NCI-H187 treated with DMSO at 0.1 percent for 48 hours (cell line): ENCODE results near the gene KCNIP1.

Experiments
- DNase-seq: peaks from one replicate; lab custom pipeline; 2025; lab: John Stamatoyannopoulos, UW

Gene KCNIP1

DNA sequence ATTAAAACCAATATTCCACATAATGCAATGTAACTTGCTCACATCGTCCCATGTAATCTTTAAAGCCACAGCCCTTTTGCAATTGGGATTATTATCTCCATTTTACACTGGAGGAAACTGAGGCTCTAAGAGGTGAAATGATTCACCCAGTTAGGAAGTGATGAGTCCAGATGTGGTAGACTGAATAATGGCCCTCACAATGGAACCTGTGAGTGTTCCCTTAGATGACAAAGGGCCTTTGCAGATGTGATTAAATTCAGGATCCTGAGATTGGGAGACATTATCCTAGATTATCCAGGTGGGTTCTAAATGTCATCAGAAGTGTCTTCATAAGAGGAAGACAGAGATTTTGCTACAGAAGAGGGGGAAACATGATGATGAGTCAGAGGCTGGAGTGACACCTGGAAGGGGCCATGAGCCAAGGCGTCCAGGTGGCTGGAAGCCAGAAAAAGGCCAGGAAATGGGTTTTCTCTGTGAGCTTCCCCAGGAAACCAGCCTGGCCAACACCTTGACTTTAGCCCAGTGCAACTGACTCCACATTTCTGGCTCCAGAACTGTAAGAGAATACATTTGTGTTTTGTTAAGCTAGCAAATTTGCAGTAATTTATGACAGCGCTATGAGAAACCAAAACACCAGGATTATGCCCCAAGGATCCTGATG lies 139.1 kb downstream of the KCNIP1 start:
- DNase-seq: no peak

DNA sequence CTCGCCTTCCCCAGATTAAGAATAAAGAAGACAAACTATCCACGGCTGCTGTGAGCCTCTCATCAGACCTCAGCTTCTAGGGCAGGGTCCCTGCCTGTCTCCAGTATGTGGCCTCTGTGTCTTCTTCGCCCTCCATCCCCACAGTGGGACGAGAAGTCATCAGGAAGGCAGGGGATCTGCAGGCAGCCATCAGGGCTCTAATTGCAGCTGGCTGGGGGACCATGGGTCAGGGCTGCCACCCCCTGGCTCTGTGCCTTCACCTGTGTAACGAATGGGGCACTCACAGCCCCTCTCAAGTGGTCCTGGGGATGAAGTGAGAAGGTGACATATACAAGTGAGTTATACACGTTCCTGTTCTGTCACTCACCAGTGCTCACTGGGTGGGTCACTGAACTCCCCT lies 139.8 kb downstream of the KCNIP1 start:
- no peak for DNase-seq

DNA sequence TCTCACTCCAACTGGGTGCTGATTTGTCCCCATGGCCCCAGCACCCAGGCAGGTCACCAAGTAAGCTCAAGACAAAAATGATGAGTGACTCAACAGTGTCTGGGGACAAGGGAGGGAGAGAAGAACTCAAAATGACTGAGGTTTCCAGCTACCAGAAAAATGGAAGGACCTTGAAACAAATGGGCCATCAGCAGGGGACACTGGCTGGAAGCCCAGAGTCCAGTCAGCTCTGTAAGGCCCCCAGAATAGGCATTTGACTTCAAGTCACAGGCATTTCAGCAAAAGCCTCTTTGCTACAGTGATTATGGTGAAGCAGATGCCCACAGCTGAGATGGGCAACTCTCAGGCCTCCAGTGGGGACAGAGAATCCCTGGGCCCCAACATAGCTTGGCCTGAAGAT lies 140.7 kb downstream of the KCNIP1 start:
- DNase-seq: no peak

DNA sequence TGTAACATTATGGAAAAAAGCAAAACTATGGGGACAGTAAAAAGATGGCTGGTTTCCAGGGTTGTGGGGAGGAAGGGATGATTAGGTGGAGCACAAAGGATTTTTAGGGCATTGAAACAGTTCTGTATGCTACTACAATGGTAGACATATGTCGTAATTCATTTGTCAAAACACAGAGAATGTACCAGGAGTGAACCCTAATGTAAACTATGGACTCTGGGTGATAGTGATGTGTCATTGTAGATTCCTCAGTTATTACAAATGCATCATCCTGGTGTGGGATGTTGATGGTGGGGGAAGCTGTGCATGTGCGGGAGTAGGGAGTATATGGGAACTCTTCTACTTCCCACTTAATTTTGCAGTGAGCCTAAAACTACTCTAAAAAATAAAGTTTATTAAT lies 144.7 kb downstream of the KCNIP1 start:
- DNase-seq: no peak

DNA sequence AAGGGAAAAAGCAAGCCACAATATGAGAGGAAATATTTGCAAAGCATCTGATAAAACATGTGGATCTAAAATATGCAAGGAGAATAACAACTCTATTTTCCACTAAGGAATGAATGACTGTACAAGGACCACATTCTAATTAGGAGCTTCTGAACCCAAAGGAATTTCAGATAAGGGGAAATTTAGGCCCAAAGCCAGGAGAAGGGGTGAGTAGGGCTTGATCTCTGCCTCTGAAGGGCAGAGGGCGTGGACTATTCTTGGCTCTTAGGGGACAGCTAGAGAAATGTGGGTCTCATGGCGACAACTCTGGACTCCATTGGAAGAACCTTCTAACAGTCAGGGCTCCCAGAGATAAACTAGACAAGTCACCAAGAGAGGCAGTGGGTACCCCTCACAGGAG lies 147.0 kb downstream of the KCNIP1 start:
- no peak for DNase-seq

DNA sequence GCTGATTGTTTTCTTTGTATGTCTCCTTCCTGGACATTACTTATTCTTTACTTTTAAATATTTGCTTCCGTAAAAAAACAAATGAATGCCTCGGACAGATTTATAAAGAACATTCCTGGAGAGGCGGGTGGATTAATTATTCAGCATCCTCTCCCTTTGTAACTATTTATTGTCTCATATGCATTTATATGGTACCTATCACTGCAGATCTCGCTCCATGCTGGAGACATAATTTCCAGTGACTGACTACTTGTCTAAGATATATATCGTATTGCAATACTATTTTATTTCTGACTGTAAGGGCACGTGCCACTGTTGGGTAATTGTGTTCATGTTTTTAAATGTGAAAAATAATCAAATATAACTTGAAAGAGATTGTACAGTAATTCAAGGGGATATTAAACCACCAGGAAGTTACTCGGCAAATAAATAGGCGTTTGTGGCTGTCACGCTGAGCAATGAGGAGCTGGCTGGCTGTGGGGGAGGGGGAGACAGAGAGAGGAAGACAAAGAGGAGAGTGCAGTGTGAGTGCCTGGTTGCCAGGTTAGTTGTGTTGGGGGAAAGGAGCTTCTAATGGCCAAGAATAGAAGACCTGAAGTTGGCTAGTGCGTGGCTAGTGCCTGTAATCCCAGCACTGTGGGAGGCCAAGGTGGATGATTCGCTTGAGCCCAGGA lies 147.9 kb downstream of the KCNIP1 start:
- no peak for DNase-seq

DNA sequence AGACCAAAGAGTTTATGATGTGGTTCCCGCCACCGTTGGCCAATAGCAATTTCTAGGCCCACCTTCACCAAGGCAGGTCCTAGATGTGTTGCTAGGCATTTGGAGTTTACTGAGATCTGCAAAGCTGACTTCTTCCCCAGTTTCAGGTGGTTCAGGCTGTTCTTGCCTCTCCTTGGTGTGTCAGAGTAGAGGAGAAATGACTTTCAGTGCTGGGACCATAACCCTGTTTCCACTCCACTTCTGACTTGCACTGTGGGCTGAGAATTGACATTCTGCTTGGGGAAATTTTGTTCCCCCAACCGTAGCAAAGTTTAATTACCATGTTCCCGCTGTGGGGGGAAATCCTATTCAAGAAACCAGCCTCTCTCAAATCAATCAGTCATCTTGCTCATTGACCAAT lies 151.7 kb downstream of the KCNIP1 start:
- no peak for DNase-seq

DNA sequence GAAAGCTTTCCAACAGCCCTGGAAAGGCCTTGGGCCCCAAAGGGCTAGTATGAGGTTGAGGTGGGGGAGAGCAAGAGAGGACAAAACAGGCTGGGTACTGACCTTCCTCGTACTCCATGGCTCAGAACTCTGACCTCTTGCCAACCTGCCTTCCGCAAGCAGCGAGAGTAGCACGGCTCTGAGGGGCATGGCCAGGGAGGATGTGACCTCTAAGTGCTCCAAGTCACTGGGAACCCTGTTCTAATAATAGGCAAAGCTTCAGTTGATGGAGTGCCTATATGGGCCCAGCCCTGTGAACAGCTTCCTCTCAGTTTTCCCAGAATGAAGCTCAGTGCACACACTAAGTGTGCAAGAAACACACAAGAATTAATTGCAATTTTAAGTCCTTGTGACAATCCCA lies 152.1 kb downstream of the KCNIP1 start:
- no peak for DNase-seq

DNA sequence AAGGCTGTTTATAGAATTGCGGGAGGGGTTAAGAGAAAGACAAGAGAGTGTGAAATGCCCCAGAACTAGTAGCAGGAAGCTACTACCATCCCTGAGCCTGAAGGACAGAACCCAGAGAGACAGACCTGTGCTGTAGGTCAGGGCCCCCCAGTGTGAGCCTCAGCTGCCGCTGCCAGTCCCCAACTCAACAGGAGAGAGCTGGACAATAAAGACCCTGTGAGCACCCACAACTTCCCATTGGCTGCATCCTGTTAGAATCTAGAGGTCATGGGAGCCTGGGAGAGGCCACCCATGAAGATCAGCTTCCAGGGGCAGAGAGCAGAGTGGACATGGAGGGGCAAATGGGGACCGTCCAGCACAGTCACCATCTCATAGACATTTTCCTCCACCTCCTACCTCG lies 152.5 kb downstream of the KCNIP1 start:
- DNase-seq: no peak

DNA sequence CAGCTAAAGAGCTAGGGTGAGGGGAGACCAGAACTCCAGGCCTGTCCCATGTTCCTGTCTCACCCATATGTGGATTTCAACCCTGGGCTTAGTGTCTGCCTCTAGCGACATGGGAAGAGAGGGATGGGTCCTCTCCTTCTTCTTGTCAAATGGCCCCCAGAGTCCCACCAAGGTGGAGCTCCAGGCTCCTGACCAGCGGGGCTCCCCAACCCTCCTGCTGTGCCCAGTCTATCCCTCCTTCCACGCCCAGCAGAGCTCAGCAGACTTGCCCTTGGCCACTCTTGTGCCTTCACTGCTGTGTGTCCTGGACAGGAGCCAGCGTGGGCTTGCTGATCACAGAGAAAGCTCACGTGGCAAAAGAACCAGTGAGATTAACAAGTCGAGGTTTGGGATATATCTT lies 156.7 kb downstream of the KCNIP1 start:
- DNase-seq: no peak

DNA sequence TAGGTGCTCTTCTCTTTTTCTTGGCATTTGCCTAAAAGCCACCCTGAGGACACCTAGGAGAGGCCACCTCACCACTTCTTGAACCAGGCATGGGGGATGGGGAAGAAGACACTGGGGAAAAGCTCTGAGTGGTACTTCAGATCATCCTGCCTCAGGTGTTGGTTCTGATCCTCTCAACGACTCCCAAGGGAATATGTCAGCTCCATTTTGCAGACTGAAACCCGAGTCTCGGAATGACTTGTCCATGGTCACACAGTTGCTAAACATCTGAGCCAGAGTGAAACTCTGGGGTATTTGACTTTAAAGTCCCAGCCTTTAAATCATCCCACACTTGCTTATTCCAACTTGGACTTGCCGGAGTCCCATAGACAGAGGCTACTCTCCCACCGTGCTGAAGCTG lies 159.1 kb downstream of the KCNIP1 start:
- no peak for DNase-seq

DNA sequence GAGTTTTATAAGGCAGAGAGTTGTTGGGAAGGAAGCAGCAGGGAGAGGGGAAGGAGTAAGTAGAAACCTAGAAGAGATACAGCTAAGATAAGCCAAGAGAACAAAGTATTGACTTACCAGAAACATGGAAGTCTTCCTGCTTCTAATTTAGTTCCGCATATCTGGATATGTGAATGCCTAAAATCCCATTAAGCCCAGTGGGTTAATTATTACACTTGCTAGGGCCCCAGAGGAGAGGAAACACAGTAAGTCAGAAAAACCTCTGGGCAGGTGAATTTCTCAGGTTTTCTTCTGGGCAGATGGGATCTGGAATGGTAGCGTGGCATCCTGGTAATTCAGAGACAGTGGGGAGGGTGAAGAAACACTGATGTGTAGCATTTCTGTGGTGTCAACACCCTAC lies 175.0 kb downstream of the KCNIP1 start:
- no peak for DNase-seq

DNA sequence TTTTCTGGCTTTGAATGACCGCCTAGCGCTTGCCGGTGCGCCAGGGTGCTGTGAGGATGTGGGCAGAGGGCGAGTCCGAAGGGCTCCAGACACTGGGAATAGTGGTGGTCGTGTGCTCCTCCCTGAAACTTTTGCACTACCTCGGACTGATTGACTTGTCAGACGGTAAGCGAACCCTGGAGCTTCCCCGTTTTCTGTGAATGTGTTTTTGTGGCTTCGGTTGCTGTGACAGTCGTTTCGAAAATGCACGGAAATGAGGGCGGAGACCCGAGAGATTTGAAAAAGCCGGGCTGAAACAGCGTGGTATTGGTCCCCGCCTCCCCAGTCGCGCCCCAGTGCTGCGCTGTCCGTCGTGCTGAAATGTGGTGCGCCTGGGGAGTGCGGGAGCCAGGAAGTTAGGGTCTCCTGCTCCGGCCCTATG lies 177.2 kb downstream of the KCNIP1 start:
- DNase-seq: no peak

DNA sequence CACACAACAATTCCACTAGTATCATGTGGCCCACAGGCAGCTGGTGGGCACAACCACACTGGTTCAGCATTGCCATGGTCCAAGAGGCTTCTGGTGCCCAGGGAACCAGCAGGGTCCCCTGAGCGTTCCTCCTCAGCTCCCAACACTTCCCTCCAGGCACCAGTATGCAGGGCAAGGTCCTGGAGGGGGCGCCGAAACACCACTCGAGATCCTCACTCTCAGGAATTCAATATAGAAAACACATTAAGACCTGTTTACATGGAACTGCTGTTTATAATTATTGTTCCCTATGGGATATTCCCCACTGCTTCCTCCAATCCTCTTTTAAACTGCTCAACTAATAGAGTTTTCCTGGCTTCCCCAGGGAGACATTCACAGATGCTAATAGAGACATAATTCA lies 187.8 kb downstream of the KCNIP1 start:
- no peak for DNase-seq

DNA sequence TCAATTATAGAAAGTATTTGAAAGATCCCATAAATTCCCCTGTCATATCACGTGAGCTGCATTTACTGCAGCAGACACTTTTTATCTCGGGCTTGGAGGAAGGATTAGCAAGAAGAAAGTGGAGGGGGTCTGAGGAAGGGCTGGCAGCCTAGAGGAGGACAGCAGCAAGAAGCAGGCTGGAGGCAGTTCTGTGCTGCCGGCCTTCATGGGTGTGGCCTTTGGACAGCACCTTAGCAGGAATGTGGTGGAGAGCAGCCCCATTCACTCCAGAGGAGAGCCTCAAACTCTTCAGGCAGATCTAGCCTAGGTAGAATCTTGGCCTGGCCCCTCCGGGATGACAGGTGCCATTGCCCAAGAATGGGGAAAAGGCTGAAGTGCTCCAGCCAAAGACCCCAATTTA lies 189.9 kb downstream of the KCNIP1 start:
- no peak for DNase-seq

DNA sequence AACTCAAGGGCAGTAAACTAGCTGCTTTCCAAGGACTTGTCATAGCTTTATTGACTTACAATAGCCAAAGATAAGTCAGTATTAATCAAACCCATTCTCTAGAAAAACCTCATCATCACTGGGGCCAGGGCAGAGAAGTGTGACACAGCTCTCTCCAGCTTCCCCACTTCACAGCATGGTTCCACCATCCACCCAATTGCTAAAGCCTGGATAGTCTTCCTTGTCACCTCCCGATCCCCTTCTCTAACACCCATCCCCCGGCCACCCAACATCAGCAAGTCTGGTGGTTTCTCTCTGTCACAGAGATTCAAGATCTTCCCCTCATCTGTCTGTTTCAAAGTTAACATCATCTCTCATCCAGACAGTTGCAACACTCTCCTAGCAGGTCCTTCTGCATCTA lies 191.1 kb downstream of the KCNIP1 start:
- DNase-seq: no peak

DNA sequence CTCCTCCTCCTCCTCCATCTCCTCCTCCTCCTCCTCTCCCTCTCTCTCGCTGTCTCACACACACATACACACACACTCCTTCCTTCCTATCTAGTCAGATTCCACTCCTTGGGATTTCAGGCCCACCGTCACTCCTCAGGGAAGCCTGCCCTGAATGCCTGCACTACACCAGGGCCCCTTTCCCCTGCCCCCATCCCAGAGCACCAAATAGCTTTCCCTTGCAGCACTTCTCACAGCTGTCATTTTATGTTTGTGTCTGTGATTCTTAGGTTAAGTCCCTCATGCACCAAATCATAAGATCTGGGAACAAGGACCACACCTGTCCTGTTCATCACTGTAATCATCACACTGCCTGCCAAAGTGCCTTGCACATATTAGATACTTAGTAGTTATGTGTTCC lies 193.2 kb downstream of the KCNIP1 start:
- no peak for DNase-seq

DNA sequence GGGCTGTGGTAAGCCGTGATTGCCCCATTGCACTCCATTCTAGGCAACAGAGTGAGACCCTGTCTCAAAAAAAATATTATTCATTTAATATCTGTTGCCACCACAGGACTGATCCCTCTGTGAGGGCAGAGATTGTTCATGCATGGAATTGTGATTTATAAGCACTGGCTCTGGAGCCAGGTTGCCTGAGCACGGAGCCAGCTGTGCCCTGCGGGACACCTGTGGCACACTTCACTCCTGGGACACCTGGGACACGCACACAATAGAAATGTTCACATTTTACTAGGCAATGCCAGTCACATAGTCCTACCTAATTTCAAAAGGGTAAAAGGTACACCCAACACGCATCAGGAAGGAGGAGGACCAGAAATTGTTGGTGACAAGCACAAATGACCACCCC lies 196.7 kb downstream of the KCNIP1 start:
- DNase-seq: no peak

DNA sequence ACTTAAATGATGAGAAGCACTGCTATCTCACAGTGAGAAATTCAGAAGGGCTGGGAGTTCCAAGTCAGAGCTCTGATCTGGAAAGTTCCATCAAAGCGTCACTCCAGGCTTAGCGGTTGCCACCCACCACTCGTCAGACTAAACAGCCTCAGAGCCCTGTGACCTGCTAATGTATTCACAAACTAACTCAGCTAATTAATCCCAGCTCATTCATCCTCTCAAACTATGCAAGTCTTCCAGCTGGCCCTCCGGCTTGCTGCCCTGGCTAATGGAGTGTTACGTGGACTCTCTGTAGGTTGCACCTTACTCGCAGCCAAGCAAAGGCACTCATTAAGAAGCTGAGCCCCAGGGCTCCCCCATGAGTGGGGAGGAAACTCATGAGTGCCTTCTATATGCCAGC lies 197.5 kb downstream of the KCNIP1 start:
- DNase-seq: no peak

DNA sequence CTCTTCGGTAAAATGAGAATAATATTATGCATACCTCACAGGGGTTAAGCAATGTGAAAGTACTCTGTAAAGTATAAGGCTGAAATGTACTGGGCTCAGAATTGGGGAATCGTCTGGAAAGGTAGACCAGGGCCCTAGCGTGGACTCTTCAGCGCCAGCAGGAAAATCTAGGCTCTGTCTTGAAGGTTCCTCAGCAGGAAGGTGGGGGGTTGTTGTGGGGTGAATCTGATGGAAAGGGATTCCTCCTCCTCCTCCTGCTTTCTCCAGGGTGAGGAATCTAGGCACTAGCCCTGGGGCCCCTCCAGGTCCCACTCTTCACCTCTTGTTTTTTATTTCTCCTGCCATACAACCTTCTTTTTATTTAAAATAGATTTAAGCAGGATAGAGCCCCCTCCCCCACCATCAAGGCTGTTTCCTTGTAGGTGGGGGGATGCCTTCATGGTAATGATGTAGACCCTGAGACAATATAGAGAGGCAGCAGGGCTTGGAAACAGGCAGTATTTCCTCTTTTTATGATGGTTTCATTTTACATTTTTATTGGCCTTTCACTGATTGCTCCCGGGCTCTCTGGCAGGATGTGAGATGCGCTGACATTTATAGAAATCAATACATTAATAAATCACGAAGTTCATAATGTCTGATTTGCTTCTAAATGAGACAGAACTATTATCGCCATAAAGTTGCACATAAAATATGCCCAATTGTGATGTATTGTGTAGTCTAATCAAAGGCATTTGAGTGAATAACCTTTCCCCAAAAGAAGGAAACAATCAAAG lies 200.8 kb downstream of the KCNIP1 start:
- no peak for DNase-seq

DNA sequence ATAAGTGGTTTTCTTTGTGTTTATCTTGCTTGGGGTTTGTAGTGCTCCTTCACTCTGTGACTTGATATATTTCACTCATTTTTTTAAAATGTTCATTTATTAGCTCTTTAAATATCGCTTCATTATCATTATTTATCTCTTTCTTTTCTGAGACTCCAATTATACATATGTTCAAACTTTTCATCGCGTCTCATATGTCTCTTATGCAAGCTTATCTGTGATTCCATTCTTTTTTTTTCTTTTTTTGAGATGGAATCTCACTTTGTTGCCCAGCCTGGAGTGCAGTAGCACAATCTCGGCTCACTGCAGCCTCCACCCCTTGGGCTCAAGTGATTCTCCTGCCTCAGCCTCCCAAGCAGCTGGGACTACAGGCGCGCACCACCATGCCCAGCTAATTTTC lies 205.8 kb downstream of the KCNIP1 start:
- no peak for DNase-seq

DNA sequence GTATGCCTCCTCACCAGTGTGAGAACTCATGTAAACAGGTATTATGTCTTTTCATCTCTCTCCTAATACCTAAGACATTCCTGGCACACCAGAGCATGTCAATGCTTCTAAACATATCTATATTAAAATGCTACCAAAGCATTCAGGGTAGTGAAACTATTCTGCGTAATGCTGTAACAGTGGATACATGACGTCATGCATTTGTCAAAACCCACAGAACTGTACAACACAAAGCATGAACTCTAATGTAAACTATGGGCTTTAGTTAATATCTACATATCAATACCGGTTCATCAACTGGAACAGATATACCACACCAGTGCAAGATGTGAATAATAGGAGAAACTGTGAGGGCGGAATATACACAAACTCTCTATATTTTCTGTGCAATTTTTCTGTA lies 207.5 kb downstream of the KCNIP1 start:
- no peak for DNase-seq

DNA sequence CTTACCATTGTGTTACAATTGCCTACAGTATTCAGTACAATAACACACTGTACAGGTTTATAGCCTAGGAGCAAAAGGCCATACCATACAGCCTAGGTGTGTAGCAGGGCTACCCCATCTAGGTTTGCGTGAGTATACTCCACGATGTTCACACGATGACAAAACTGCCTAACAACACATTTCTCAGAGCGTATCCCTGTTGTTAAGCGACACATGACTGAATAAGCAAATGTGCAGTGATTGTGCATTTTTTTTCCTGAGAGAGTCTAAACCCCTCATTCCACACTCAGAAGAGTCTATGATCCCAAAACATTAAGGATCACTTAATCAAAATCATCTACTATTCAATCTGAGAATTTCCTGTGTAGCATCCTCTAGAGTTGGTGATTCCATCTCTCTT lies 211.3 kb downstream of the KCNIP1 start:
- DNase-seq: no peak
